ENCODE results near the gene TNS1.

Gene TNS1

DNA sequence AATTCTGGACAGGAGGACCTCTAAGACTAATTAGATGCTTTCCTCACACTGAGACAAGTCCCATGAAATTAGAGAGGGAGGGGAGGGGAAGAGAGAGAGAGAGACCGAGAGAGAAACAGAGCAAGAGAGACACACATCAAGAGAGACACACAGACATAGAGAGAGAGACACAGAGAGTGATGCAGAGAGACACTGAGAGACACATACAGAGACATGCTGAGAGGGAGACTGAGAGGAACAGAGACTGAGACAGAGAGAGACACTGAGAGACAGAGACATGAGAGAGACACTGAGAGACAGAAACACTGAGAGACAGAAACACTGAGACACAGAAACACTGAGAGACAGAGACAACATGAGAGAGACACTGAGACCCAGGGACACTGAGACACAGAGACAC lies 250.8 kb downstream of the TNS1 start:
- DNase-seq, result no peak

DNA sequence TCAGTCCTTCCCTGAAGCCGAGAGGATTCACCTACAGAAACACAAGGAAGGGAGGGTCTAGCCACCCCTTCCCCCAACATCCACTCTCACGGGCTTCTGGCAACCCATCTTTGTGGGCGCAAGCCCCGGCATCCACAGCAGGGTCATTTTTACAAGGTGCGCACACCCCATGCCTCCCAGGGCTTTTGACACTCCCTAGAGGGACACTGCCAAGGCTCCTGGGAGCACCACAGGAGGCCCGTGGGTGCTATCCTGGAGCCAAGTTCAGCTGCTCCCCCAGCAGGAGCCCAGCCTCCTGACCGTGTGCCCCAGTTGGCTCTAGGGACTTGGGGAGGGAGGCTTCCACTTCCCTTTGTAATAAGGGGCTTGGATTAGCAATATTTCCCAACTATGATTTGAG lies 251.6 kb downstream of the TNS1 start:
- no peak for DNase-seq

Data from activated CD4-positive, alpha-beta T cell treated with anti-CD3 and anti-CD28 coated beads for 4 hours (primary cell).